B cell (primary cell): ENCODE data around the gene LHPP.

Experiments
- EZH2 ChIP-seq: IDR thresholded peaks from 2 replicates; pipeline ENCODE4 v1.6.1; 2012; ENCODE audit warnings: borderline replicate concordance, low read depth, mild to moderate bottlenecking, moderate library complexity, low read length; ENCODE audit not compliant: insufficient read depth, poor library complexity, severe bottlenecking
- TF ChIP-seq, protein P1 (sequence below): fragments of 200-600 bp; IDR thresholded peaks from one replicate; pipeline ENCODE4 v1.8.0; 2022; ENCODE audit warnings: antibody characterized with exemption, mild to moderate bottlenecking

DNA sequence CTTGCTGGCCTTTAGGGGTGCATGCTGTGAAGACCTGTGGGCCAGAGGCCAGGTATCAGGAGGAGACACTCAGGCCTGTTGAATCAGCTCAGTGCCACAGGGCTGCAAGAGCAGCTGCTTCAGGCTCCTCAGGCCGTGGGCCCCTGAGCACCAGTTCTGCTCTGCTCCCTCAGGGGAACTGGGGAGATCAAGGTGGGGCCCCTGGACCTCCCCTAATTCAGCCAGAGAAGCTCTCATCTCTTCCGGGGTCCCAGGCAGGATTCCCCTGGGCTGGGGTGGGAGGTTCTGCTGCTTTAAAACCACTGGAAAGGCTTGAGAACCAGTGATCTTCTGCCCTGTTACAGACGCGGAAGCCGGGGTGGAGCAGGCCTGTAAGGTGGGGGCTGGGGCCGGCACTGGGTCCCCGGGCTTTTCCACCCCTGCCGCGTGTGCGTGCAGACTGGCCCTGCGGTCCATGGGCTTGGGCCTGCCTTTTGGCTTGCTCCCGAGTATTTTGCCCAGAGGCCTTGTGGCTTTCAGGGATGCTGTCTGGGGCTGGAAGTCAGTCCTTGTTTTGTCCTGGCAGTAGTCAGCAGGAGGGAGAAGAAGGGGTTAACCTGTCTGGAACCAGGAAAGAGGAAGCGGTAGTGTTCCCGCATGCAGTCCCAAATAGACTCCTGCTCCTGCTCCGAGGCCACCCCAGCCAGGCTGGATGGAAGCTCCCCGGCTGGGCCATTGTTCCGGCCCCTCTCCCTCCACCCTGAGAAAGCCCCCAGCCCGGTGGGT, 74.3 kb downstream of the LHPP start:
- TF ChIP-seq, protein P1, sequence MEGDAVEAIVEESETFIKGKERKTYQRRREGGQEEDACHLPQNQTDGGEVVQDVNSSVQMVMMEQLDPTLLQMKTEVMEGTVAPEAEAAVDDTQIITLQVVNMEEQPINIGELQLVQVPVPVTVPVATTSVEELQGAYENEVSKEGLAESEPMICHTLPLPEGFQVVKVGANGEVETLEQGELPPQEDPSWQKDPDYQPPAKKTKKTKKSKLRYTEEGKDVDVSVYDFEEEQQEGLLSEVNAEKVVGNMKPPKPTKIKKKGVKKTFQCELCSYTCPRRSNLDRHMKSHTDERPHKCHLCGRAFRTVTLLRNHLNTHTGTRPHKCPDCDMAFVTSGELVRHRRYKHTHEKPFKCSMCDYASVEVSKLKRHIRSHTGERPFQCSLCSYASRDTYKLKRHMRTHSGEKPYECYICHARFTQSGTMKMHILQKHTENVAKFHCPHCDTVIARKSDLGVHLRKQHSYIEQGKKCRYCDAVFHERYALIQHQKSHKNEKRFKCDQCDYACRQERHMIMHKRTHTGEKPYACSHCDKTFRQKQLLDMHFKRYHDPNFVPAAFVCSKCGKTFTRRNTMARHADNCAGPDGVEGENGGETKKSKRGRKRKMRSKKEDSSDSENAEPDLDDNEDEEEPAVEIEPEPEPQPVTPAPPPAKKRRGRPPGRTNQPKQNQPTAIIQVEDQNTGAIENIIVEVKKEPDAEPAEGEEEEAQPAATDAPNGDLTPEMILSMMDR, result no peak
- no peak for TF ChIP-seq EZH2
